Lung microvascular endothelial cell (primary cell): ENCODE data around the gene HCAR2. TPM values are rescaled to one million over a fixed set of nuclear protein-coding genes. Genes with fewer than 3 reads are reported as not detected.
A peak's percentile ranks its signal among the peaks of the same experiment; 100 is the strongest.
"Not testable (repeated sequence)": the region's sequence is repeated elsewhere in the genome, so short reads cannot be mapped to it uniquely, and the experiment has no call there.

ENCODE experiments used
- DNase-seq, 2 donors: peaks; one replicate each; pipeline versions ENCODE4 v3.0.0 to v3.0.0-alpha.2; 2010; ENCODE audit warnings: low read depth in 2 of 2
- total RNA-seq: library from RNA; depleted of rRNA; stranded (reverse); fragments of >200 nt; gene quantifications from 2 replicates; pipeline ENCODE4 v1.2.1, GENCODE V29; 2014

HCAR2 gene
- total RNA-seq, 1 donor from 2014 or later: not detected

DNA sequence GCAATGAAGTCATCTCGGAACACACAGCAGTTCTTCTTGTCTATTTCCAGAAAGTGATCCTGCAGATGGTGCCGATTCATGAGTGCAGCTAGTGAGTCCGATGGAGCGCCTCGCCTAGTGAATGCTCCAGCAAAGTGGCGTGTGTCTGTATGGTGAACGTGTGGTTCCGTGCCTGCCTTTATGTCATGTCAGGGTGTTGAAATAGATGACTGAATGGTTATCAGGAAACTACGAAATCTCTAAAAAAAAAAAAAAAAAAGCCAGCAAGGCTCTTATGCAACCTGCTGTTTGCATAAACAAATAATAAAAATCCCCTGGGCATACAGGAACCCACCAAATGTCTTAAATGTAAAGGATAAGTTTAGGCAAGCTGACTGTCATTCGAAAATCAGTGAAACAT, 13.5 kb upstream of the HCAR2 start, which contains the start of gene HCAR3:
Gene HCAR3 (minus strand): TSS at position 154 of the 400 bp plus-strand sequence. CDS start 74 bp downstream, at position 80.
- DNase-seq: not testable (repeated sequence)

DNA sequence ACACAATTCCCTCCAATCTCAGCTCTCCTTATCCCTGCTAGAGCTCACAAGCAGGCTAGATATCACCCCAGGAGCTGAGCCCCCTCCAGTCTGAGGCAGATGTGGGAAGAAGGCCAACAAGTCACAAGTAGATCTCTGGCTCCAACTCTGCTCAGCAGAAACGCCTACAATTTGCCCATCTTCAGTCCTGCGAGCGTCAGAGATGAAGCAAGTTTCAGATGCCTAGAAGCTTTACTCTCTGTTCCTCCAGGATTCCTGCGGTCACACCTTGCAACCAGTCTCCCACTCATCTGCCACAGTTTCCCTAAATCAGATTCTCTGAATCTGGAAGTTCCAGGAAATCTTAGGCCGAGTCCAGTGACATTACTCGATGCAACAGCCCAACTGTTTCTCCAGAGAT, 12.1 kb upstream of the HCAR2 start:
- not testable (repeated sequence) for DNase-seq

DNA sequence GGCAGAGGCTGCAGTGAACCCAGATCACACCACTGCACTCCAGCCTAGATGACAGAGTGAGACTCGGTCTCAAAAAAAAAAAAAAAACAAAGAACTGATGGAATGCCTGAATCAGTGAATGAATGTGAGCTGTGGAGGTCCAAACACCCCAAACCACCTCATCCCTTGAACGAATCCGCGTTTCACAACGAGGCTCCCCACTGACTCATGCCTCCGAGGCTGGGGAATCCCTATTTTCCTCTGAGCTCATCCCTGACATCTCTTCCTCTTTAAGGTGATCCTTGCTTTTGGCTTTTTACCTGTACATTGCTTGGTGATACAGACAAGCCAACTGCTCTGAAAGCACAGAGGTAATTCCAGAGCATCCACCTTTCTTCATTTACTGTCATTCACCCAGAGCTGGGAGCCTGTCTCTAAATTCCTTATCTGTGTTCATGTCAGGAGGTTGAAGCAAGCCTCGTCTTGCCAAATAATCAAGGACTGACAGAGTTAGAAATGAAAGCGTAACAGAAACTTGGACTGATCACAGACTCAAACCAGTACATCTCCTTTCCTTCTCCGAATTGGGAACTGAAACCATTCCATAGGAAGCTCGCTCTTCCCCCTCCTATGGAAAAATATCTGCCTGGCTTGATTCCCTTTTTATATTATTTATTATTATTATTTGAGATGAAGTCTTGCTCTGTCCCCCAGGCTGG, 10.5 kb upstream of the HCAR2 start:
- DNase-seq: not testable (repeated sequence)

DNA sequence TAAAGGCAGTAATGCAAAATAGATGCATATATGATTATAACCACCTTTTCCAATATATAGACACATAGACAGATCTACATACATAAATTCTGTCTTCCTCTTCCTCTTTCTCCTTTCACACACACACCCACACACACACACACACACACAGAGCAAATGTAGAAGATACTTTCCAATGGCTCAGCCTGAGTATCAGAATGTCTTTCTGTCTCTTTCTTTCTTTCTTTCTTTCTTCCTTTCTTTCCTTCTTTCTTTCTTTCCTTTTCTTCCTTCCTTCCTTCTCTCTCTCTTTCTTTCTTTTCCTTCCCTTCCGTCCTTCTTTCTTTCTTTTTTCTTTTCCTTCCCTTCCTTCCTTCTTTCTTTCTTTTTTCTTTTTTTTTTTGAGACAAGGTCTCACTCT, 8.1 kb upstream of the HCAR2 start:
- DNase-seq: not testable (repeated sequence)

DNA sequence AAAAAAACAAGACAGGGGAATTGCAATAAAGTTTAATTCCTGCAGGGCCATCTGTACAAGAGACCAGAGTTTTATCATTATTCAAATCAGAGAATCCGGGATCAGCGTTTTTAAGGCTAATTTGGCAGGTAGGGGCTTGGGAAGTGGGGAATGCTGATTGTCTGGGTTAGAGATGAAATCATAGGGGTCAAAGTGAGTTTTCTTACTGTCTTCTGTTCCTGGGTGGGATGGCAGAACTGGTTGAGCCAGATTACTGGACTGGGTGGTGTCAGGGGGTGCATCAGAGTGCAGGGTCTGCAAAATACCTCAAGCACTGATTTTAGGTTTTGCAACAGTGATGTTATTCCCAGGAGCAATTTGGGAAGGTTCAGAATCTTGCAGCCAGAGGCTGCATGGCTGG, 7.2 kb upstream of the HCAR2 start:
- DNase-seq: not testable (repeated sequence)

DNA sequence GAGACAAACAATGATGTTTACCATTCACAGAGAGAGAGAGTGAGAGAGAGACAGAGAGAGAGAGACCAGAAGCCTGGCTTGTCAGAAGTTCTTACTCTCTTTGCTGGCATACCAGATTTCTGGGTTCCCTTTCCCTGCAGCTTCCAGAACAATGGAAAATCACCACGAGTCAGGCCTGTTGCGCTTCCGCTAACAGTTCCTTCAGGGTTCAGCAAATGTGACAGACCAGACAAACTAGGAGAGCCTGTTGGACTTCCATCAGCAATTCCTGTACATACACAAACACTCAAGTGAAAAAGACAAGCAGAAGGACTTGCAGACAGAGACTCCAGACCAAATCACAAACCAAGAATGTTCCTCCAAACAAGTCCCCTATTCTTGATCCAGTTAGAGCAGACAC, 6.1 kb upstream of the HCAR2 start:
- not testable (repeated sequence) for DNase-seq

DNA sequence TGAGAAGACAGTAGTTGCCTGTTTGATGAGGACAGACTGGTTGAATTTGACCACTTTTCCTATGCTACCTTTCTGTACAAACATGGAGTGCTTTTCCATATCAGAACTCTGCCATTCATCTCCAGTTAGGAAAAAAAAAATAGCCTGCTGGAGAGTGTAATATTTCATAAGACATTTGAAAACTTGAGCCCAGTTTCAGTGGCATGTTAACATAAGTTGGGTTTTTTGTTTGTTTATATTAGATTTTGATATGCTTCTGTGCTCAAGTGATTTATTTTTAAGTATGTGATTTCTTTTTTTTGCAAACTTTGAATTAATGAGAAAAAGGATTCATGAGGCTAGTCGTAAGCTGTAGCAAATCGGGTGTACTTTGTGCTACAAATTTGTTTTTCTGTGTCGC, 684 bp upstream of the HCAR2 start:
- DNase-seq: not testable (repeated sequence)

DNA sequence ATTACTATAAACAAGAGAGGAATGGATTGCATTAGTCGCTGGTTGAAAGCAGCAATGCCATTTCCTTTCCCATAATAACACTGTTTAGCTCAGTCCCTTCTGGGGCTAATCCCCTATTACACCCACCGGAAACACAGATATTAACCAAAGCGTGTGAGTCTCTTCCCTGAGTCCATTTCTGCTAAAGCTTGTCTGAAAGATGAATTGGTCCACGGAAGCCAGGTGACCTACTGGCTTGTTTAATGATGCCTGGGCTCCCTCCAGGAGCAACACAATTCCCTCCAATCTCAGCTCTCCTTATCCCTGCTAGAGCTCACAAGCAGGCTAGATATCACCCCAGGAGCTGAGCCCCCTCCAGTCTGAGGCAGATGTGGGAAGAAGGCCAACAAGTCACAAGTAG, 1.7 kb downstream of the HCAR2 start:
- not testable (repeated sequence) for DNase-seq

DNA sequence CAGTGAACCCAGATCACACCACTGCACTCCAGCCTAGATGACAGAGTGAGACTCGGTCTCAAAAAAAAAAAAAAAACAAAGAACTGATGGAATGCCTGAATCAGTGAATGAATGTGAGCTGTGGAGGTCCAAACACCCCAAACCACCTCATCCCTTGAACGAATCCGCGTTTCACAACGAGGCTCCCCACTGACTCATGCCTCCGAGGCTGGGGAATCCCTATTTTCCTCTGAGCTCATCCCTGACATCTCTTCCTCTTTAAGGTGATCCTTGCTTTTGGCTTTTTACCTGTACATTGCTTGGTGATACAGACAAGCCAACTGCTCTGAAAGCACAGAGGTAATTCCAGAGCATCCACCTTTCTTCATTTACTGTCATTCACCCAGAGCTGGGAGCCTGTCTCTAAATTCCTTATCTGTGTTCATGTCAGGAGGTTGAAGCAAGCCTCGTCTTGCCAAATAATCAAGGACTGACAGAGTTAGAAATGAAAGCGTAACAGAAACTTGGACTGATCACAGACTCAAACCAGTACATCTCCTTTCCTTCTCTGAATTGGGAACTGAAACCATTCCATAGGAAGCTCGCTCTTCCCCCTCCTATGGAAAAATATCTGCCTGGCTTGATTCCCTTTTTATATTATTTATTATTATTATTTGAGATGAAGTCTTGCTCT, 3.0 kb downstream of the HCAR2 start:
- not testable (repeated sequence) for DNase-seq

DNA sequence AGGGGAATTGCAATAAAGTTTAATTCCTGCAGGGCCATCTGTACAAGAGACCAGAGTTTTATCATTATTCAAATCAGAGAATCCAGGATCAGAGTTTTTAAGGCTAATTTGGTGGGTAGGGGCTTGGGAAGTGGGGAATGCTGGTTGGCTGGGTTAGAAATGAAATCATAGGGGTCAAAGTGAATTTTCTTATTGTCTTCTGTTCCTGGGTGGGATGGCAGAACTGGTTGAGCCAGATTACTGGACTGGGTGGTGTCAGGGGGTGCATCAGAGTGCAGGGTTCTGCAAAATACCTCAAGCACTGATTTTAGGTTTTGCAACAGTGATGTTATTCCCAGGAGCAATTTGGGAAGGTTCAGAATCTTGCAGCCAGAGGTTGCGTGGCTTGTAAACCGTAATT, 6.2 kb downstream of the HCAR2 start:
- DNase-seq: not testable (repeated sequence)

DNA sequence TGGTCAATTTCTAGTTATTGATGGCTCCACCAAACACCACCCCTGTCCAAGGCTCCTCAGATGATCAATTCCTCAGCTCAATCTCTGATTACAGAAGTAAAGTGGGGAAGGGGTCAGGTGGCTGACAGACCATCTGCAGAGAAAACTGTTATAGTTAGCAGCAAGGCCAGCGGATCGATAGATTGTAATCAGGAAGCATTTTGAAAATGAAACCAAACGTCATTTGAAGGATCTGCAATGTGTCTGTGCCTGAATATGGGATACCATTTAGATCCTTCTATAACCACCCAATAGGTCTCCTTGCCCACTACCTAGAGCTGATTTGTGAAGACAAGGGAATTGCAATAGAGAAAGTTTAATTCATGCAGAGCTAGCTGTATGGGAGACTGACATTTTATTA, 11.6 kb downstream of the HCAR2 start:
- DNase-seq: no peak

DNA sequence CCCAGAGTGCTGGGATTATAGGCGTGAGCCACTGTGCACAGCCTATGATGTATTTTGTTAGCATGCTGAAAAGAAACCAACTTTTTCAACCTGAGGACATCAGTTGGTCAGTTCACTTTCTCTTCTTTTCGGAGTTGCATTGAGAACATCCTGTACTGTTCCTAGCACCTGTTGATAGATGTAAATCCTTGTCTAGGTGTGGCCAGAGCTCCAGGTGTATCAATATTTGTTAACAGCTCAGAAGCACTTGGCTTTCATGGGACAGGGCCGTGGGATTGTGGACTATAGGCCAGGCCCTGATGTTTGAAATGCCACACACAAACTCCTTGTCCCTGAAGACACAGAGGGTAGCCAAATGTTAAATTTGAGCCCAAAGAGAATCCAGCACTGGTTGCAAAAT, 14.9 kb downstream of the HCAR2 start:
- DNase-seq: no peak

DNA sequence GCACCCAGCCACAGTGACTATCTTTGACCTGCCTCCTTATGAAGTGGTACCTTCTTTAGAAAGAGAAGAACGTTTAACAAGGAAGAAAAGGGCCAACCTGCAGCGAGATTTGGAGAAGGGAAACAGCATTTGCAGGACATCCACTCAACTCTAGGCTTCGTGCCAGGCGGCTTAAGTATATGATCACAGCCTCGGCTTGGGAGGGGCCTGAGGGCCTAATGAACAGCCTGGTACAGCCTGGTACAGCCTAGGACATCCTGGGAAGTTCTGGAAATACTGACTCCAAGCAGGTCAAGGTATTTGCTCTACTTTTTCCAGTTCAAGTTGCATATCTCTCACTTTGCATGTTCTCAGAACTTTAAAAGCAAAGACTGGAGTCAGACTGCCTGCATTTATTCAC, 16.1 kb downstream of the HCAR2 start:
- DNase-seq: peak in 1 of 2 donors; percentile 33

DNA sequence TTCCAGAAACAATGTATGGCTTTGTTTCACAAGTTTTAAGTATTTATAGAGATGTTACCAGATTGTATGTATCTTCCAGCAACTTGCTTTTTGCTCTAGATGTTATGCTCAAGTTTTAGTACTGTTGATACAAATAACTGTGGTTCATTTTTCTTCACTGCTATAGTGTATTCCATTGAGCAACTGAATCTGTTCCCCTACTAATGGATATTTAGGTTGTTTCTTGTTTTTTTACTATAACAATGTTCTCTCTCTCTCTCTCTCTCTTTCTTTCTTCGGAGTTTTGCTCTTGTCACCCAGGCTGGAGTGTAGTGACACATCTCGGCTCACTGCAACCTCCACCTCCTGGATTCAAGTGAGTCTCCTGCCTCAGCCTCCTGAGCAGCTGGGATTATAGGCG, 16.6 kb downstream of the HCAR2 start:
- no peak for DNase-seq

DNA sequence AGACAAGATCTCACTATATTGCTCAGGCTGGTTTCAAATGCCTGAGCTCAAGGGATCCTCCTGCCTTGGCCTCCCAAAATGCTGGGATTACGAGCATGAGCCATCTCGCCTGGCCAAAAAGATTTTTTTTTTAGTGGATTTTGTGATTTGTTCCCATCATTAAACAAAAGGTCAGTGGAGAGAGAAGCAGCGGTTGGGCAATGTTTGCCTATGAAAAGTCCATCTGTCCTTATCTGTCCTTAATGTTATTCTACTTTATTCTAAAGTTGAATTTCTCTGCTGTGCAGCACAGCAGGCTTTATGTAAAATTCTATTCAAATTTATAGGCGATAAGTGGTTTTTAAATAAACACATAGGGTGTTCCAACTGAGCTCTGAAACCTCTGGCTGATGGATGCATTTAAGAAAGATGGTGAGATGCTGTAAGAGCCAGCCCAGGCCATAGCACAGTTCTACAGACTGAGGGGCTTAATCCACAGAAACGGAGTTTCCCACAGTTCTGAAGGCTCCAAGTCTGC, 18.8 kb downstream of the HCAR2 start:
- DNase-seq: no peak

DNA sequence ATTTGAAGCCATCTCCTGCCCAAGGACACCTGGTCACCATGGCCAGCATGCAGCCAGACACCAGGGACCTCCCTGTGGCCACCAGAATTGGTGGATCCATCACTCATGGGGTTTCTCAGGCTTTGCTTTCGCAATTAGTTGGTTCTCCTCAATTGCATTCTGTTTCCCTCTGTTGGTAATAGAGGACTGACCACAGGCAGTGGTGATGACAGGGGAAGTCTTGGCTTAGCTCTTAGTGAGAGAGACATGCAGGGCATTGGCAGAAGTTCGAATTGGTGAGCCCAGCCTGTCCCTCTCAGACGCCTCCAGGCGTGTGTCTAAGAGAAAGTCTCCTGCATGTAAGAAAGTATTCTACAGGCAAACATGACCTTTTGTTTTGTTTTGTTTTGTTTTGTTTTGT, 21.3 kb downstream of the HCAR2 start:
- no peak for DNase-seq

DNA sequence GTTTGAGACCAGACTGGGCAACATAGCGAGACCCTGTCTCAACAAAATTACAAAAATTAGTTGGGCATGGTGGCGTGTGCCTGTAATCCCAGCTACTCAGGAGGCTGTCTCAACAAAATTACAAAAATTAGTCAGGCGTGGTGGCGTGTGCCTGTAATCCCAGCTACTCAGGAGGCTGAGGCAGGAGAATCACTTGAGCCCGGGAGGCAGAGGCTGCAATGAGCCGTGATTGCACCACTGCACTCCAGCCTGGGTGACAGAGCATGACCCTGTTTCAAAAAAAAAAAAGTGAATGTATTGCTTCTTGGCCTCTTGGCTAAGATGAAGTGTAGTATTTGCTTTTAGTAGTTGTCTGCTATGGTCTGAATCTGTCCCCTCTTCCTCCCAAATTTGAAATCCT, 22.2 kb downstream of the HCAR2 start:
- DNase-seq: not testable (repeated sequence)

DNA sequence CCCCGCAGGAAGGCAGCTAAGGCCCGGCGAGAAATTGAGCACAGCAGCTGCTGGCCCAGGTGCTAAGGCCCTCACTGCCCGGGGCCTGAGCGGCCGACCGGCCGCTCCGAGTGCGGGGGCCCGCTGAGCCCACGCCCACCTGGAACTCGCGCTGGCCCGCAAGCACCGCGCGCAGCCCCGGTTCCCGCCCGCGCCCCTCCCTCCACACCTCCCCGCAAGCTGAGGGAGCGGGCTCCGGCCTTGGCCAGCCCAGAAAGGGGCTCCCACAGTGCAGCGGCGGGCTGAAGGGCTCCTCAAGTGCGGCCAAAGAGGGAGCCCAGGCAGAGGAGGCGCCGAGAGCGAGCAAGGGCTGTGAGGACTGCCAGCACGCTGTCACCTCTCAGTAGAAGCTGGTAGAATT, 26.4 kb downstream of the HCAR2 start:
- DNase-seq: not testable (repeated sequence)

DNA sequence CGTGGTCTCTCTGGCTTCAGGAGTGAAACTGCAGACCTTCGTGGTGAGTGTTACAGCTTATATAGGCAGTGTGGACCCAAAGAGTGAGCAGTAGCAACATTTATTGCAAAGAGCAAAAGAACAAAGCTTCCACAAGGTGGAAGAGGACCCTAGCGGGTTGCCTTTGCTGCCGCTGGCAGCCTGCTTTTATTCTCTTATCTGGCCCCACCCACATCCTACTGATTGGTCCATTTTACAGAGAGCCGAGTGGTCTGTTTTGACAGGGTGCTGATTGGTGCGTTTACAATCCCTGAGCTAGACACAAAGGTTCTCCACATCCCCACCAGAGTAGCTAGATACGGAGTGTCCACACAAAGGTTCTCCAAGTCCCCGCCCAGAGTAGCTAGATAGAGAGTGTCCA, 27.1 kb downstream of the HCAR2 start:
- DNase-seq: not testable (repeated sequence)

DNA sequence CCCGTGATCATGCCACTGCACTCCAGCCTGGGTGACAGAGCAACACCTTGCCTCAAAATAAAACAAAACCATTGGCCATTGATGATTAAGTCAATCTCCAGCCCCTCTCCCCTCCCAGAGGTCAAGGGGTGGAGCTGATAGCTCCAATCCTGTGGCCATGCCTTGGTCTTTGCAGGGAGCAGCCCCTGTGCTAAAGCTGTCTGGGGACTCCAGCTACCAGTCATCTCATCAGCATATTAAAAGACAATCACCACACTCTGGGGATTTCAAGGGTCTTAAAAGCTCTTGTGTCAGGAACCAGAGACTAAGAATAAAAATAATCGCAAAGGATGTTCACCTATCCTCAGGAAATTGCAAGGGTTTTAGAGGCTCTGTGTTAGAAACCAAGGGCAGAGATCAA, 30.6 kb downstream of the HCAR2 start:
- DNase-seq: no peak

DNA sequence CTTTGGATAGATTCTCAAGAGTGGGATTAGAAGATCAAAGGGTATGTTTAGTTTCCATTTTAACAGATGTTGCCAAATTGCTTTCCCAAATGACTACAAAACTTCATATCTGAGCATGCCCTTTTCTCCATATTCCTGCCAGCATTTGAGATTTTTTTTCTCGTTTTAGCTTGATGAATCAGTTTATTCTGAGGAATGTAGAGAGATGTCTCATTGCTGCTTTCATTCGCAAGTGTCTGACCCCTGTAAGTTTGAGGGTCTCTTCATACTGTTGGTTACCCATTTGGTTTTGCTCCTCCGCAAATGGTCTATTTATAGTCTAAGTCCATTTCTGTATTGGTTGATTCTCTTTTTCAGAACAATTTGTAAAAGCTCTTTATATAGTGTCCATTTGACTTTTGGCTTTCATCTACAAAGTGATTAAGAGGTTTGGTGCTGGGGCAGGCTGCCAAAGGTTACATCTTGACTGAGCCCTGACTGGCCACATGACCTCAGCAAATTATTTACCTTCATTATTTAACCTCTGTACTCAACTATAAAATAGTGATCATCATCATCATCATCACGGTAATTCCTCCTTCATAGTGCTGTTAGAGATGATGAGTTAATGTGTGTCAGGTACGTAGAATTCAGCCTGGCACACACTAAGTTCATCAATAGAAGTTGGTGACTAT, 33.6 kb downstream of the HCAR2 start:
- peak in 1 of 2 donors; percentile 44 for DNase-seq

DNA sequence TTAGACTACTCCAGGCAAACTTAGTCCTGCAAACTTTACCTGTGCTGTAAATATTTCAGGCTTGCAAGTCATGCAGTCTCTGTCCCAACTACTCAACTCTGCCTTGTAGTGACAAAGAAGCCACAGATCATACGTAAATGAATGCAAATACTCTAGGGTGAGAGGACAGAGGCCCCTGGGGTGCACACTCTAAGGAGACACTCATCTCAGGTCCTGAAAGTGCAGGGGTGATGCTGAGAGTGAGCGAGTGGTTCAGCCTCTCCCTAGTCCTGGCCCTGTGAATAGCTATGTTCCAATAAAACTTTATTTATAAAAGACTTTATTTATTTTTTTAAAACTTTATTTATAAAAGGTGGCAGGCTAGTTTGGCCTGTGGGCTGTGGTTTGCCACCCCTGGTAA, 34.9 kb downstream of the HCAR2 start:
- no peak for DNase-seq
